NCI-H69 (cell line): ENCODE results near the gene LYPD6.

Experiments
- DNase-seq: peaks from one replicate; lab custom pipeline; 2025; lab: John Stamatoyannopoulos, UW

Gene LYPD6

DNA sequence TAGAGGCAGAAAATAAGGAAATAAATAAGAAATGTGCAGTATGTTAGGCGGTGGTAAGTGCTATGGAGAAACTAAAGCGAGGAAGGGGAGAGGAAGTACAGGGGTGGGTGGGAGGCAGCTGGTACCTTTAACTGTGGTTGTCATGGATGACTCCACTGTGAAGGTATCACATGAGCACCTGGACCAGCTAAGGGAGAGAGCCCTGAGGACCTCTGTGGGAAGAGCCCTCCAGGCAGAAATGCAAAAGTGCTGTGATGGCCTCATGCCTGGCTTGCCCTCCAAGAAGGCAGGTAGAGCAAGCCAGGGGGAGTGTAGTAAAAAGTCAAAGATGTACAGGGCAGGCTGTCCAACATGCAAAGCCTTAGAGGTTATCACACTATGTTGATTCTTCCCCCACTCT is 17.9 kb downstream of the LYPD6 start:
- DNase-seq = no peak

DNA sequence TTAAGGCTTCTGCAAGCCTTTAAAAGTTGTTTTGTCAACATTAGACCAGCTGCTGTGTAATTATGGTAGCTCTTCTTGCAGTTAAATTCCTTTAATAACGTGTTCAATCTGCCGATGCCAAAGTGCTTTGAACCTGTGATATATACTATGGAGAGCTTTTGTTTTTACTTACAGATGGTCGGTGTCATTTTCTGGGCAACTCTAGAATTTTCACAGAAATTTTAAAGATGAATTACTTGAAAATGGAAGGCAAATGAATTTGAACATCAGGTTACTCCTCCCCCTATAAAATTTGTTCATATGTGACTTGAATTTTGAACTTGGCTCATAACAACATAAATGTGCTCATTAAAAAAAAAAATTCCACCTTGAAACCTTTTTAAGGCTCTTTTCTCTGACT is 23.0 kb downstream of the LYPD6 start:
- peak; percentile 58 for DNase-seq

DNA sequence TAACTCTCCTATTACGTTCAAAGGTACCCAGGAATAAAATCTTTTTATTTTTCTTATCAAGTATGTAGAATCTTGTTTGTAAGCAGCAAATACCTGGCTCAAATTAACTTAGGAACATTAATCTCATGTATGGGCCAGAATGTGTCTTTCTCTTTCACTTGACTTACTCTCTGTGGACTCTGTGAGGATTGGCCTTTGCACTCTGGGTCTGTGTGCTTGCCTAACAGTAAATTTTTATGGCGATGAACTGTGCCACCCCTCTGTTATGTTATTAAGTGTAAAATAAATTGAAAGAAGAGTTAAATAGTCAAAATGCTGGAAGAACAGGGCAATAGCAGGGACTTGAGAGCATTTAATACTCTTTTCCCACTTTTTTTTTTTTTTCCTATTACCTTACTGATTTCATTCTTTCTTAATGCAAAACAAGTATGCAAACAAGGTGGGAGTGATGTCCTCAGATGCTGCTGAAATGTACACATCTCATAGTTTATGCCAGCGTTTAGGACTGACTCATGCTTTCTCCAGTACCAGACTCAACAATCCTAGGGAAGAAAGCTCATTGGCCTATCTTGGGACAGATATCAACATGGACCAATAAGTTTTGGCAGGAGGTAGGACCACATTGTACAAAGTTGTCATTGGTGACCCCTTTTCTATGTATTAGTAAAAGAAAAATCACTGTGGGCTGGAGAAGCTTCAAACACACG is 25.5 kb downstream of the LYPD6 start:
- no peak for DNase-seq

DNA sequence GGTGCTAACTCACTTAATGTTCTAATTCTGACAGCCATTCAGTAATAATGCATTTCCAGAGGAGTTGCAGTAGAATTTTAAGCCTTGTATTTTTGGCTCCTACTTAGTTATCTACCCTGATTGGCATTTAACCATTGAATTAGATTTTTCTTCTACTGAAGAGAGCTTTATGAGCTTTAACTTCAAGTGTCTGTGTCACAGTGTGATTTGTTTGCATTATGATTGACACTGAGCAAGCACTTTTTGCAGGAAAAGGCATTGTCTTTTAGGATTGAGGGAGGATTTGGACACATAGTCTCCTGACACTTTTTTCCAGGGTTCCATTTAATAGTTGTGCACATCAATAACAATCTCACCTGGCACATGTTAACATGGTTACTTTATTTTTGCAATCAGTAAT is 26.7 kb downstream of the LYPD6 start:
- peak; percentile 22 for DNase-seq

DNA sequence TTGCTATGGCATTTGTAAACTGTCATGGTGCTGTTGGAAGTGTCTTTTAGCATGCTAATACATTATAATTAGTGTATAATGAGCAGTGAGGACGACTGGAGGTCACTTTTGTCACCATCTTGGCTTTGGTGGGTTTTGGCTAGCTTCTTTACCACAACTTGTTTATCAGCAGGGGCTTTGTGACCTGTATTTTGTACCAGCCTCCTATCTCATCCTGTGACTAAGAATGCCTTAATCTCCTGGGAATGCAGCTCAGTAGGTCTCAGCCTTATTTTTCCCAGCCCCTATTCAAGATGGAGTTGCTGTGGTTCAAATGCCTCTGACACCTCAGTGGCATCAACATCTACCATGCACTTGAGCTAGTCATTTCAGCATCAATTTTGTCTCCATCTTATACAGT is 29.7 kb downstream of the LYPD6 start:
- DNase-seq = no peak

DNA sequence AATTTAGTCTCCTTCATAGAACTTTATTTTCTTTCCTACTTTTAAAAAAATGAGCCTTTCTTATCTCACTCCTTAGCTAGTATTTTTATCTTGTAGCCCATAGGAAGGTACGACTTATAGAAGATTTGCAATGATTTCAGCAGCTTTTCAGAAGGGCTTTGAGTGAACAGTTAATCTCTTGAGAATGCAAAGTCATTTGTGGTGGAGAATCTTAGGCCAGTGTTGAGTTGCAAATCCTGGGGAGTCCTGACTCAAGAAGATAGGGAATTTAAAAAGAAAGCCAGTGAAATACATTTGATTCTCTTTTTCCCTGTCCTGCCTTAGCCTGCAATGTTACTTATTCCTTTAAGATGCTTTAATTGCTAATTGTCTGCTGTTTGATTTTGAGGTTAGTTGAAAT is 33.6 kb downstream of the LYPD6 start:
- no peak for DNase-seq

DNA sequence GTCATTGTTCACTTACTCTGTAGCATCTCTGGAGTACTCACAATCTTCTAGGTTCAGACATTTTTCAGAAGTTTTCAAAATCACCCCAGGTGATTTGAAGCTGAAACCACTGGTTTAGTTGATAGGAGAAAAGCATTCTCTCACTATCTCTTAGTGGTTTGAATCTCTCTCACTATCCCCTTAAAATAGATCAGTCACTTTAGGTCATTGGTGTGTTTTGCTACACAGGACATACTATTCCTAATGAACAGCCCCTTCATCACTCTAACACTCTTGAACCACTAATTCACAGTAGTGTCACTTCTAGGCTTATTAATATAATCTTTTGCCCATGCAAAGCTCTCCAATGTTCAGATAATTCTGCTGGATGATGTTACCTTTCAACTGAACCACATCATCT is 34.5 kb downstream of the LYPD6 start:
- no peak for DNase-seq

DNA sequence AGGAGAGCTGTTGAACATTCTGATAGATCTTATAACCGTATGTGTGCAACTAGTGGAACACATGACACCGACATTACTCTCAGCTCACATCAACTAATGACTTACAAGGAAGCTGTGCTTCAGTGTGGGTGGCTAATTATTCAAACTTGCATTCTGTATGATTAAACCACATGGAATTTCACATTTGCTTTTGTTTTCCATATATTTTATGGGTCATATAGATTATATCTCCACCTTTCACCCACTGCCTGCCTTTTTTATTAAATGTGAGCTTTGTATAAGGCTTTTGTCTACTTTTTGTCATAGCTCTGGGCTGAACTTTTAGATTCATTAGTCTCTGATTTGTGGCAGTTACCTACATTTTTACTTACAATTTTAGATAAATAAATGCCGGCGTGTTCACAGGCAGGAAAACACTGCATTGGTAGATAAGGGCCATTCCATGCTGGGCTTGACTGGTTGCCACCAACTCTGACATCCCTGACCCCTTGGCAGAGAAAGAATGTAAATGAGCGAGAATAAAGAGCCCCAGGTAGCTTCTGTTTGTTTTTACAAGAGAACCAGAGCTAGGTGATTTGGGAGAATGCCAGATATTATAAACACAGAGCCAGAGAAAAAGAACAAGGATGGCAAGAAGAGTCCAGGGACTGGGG is 35.7 kb downstream of the LYPD6 start:
- DNase-seq = peak; percentile 93

DNA sequence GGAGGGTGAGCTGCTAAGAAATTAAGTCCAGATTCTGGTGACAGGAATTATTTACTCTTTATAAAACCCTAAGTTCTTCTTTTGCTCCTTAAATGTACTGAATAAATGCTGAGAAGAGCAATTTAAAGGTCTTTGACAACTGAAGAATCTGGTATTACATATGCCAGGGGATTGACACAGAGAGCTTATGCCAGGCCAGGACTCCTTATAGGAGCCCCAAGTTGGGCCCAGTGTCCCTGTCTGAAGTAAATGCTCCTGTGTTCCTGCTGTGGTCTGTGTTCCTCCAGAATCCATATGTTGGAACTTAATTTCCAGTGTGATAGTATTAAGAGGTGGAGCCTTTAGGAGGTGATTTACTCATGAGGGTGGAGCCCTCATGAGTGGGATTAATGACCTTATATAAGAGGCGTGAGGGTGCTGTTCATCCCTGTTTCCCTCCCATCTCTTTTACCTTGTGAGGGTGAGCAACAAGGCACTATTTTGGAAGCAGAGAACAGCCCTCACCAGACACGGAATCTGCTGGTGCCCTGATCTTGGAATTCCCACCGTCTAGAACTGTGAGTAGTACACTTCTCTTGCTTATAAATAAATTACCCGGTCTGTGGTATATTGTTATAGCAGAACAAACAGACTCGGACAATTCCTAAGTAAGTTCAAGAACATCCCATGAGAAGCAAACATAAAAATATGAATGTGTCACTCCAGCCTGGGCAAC is 39.8 kb downstream of the LYPD6 start:
- no peak for DNase-seq

DNA sequence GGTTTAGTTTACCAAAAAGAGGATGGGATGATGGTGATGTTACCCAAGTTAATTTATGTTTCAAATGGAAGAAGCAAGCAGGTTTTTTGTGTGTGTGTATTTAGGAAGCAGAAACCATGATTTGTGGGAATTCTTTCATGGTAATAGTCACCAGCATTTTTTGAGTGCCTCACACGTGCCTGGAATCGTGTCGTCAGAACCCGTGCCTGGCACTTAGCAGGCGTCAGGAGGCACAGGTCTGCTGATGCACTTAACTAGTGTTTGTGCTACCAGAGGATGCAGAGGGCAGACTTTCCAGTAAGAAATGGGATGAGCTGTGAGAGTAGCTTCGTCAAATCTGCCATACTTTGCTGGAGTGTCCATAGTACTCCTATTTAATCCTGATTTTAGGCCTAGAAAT is 41.1 kb downstream of the LYPD6 start:
- DNase-seq = no peak

DNA sequence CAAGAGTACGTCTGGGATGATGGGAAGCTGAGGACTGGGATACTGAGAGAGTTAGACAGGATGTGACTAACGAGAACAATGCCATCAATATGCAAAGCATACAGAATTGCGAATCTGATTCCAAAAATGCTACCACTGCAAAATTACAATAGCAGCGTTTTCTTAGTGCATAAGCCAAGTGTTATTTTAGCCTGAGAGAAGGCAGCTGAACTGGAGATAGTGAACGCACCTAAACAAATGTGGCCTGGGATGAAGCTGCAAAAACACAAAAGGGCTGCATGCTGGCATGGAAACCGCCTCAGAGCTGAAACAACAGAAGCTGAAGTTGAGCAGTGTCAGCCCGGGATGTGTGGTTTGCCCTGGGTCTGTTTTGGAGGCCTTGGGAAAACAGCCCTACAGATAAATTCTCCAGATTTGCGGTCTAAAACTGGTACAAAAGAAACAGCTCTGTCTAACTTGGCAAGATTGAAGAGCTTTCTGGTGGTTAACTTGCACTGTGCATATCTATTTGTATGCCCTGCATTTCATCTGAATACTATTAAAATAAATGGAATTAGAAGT is 45.5 kb downstream of the LYPD6 start:
- DNase-seq = no peak

DNA sequence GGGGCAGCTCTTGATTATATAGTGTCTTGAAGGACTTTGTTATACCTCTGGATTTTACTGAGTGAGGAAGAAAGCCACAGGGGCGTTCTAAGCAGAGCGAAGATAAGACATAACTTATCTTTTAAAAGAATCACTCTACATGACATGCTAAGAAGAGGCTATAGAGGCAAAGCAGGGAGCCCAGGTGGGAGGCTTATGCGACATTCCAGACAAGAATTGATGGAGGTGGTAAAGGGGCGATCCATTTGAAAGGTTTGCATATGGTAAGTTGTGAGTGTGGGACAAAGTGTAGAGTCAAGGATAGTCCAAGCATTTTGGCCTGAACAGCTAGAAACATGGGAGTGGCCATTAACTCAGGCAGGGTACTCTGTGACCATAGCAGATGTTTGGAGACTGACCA is 49.8 kb downstream of the LYPD6 start:
- no peak for DNase-seq

DNA sequence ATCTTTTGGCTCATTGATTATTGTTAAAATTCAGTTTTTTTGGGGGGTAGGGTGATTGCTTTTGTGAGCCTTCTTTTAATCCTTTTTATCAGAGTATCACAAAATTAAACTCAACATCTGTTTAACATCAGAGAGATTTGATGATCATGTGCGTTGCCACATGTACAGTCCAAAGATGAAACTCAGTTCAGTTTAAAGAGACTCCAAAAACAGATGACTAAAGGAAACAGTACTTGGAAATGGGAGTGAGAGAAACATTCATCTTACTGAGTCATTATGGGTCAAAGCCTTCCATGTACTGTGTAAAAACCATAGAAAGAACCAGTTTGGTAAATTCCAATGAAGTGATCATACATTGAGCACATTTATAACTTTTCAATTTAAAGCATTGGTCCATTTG is 53.0 kb downstream of the LYPD6 start:
- no peak for DNase-seq

DNA sequence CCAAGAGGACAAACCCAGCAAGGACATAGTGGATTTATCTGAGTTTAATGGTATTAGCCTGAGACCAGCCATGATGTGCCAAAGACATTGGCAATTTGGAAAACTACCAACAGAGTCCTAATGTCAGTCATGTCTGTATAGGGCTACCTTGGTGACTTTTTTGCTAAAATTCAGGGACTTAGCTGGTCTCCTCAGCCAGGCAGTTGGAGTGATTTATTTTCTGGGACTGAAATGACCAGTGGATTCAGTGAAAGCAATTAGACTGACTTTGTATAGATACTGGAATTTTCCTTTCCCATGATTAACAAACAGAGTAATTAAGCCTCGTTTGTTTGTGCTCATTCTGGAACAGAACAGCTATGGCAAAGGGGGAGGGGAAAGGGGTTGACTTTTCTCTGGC is 55.0 kb downstream of the LYPD6 start:
- DNase-seq = peak; percentile 51

DNA sequence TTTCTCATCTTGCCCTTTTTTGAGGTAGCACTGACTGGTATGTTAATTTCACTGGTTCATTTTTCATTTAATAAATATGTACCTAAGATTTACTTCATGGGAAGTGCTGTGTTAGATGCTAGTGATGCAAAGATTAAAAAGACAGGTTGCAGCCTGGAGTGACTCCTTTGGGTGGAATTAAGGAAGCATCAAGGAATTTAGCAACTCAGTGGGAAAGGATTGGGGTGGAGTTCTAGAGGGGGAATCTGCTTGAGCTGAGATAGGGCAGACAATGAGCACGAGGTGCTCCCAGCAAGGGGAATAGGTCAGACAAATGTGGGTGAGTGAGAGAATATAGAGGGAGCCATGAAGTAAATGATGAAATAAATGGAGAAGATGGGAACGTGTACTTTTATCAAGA is 57.0 kb downstream of the LYPD6 start:
- no peak for DNase-seq

DNA sequence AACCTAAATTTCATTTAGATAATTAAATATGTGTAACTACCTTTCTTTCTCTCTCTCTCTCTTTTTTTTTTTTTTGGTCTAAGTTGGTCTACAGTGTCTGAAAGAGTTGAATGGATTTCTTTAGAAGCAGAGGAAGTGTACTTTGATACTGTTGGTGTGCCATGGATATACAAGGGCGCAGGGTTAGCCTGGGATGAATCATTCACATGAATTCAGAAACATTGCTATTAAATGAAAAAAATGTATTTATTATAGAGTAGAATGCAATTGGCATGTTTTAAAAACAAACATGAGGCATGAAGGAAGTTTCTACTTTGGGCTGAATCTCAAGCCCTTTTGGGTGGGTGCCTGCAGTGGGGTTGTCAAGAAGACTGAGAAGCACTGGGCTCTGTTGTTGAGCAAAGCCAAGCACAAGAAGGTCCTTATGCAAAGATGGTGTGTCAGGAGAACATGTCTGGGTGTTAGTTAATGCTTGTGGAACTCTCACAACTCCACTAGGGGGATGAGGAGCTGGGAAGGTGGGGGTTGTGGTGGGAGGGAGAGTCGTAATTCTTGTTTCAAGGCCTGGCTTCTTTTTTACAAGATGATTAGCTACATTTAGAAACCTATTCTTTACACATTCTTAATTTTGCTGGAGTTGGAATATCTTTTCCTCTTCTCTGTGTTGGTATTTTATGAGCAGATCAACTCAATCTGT is 57.9 kb downstream of the LYPD6 start:
- DNase-seq = peak; percentile 40

DNA sequence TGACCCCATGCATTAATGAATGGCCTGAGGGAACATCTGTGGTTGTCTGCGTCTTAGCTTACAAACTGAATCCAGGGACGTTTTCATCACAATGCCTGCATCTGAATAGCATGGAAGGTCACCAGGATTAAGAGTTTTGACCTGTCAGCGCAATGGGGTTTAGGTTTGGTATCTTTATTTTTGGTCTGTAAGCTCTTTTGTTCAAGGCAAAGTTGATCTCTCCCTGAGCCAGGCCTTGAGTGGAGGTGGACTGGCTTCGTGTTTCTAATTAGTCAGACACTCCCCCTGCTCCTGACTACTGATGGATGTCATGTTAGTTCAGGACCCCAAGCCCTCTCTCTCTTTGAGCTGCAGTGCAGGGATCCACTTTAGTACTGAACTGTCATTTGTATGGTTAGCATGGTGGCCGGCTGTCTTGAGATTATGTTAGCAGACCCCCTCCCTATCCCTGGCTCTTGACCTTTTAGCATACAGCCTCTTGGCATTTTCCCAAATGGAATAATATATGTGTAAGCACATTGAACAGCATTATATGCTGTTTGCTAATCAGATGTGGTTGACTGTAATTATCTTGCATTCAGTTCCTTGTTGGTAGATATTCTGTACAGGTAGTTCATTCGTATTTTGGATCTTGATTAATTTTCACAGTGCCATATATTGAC is 59.2 kb downstream of the LYPD6 start:
- DNase-seq = peak; percentile 73

DNA sequence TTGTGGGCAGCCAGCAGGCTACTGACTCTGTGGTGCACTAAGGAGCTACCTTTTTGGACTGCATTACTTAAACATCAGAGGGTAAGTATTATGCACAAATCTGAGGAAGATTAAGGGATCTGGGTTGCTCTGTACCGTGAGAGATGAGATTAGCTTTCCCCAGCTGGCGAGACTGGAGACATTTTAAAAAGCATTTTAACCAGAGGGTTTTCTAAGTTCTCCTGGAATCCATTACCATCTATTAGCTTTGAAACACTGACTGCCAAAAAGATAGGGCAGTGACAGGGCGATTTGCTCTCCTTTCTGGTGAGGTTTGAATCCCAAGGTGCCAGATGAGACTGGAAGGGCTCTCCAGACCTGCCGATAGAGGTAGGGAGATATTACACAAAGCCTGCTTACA is 63.2 kb downstream of the LYPD6 start:
- DNase-seq = no peak

DNA sequence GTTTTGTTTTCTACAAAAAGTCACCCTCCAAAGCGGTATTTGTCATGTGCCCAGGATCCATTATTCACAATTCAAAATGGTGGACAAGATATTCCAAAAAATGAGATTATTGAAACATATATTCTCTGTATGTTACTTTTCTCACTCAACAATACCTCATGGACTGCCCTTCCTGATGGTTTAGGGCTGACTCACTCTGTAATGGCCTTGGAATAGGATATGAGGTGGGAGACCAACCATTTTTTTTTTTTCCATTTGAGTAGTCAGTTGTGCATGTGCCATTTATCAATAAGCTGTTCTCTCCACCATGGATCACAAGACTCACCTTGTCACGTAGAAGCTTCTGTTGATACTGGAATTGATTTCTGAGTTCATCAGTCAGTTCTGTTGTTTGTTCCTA is 64.5 kb downstream of the LYPD6 start:
- no peak for DNase-seq

DNA sequence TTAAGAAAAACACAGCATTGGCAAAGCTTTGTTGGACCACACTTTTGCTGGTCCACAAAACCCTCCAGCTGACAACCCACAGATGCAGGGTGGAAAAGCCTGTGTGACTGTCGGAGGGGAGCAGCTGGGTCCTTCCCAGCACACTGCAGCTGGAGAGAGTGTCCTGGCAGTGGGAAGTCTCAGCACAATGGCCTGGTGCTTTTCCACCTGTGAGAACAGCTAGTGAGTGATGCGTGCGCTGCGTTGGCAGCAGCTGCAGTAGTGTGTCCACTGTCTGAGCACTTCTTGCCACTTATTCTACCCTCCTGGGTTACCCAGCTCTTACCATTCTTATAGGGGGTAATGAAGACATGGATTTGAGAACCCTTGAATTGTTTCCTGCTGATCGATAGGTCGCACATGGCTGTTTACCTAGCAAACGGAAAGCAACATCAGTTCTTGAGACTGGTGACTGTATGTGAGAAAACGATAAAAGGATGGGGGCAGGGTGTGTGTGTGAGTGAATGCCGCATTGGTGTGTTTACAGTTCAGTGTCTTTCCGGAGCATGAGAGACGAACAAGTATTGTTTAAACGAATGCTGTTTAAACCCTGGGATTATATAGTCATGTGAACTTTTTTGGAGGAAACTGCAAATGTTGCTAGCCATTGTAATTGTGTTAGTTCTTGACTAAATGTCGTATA is 69.7 kb downstream of the LYPD6 start:
- peak; percentile 80 for DNase-seq

DNA sequence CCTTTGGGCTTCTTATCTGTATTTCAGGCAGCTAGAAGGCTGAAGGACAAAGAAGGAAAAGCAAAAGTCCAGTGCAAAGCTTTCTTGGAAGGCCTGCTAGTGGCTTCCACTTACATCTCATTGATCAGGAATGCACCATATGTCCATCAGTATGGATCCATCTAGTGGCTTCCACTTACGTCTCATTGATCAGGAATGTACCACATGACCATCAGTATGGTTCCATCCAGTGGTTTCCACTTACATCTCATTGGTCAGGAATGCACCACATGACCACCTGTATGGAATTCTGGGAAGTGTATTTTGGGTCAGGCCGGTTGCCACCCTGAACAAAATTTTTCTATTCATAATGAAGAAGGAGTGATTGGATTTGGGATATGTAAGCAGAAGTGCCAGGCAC is 70.6 kb downstream of the LYPD6 start:
- no peak for DNase-seq
